ENCODE results near the gene SULT2B1.

GRCh38 chr19:48518207-48518606, 33.8 kb upstream of the SULT2B1 start:
- TF ChIP-seq CTCF (IDR thresholded peaks at IDR 0.05) (no peak), POLR2A (IDR thresholded peaks at IDR 0.05) (no peak)

Measured in body of pancreas (tissue), 4 donors.